LHCN-M2 (cell line): ENCODE data around the gene MMP14. TPM values are rescaled to one million over a fixed set of nuclear protein-coding genes. Genes with fewer than 3 reads are reported as not detected.
"Not testable (repeated sequence)": the region's sequence is repeated elsewhere in the genome, so short reads cannot be mapped to it uniquely, and the experiment has no call there.

Experiments used
- DNase-seq: peaks from one replicate; pipeline ENCODE4 v3.0.0-alpha.2; 2012; ENCODE audit warnings: low read depth
- total RNA-seq: library from RNA; depleted of rRNA; stranded (reverse); fragments of >200 nt; gene quantifications from 2 replicates; pipeline ENCODE4 v1.2.3, GENCODE V29; 2014

The MMP14 gene
- total RNA-seq, 1 experiment from 2014 or later, result 292 TPM

- DNase-seq, result no peak
Observed at GRCh38 chr14:22841769-22842168, 5.4 kb downstream of the MMP14 start.

- no peak for DNase-seq
Observed at GRCh38 chr14:22842211-22843122, 6.1 kb downstream of the MMP14 start.

GRCh38 chr14:22843123-22843925 lies 6.9 kb downstream of the MMP14 start:
- no peak for DNase-seq

GRCh38 chr14:22844221-22845102 lies 8.1 kb downstream of the MMP14 start:
- no peak for DNase-seq

- DNase-seq, result no peak
Observed at GRCh38 chr14:22845103-22845394, 8.7 kb downstream of the MMP14 start.

- DNase-seq, result no peak
Observed at GRCh38 chr14:22845821-22846625, 9.6 kb downstream of the MMP14 start.

- DNase-seq, result no peak
Observed at GRCh38 chr14:22846811-22847307, 10.5 kb downstream of the MMP14 start.

GRCh38 chr14:22847661-22848341 lies 11.4 kb downstream of the MMP14 start:
- peak; percentile 78 for DNase-seq

- DNase-seq, result peak; percentile 90
Observed at GRCh38 chr14:22848351-22849164, 12.2 kb downstream of the MMP14 start.

GRCh38 chr14:22849212-22849819 lies 12.9 kb downstream of the MMP14 start:
- DNase-seq, result no peak

GRCh38 chr14:22850944-22851764 lies 14.8 kb downstream of the MMP14 start:
- DNase-seq, result peak; percentile 99

GRCh38 chr14:22852178-22852577 lies 15.8 kb downstream of the MMP14 start:
- DNase-seq, result not testable (repeated sequence)

GRCh38 chr14:22852599-22852939 lies 16.2 kb downstream of the MMP14 start:
- no peak for DNase-seq

GRCh38 chr14:22852940-22853767 lies 16.8 kb downstream of the MMP14 start:
- peak; percentile 87 for DNase-seq

- not testable (repeated sequence) for DNase-seq
Observed at GRCh38 chr14:22854296-22854695, 17.9 kb downstream of the MMP14 start.

- no peak for DNase-seq
Observed at GRCh38 chr14:22854963-22855724, 18.8 kb downstream of the MMP14 start.
